Superior temporal gyrus (tissue), 1 donor: ENCODE results near the gene TSPOAP1.
"Not testable (repeated sequence)": the region's sequence is repeated elsewhere in the genome, so short reads cannot be mapped to it uniquely, and the experiment has no call there.

ENCODE experiments used
- DNase-seq: peaks from one replicate; pipeline ENCODE4 v3.0.0-alpha.2; 2016; ENCODE audit errors: extremely low spot score

The TSPOAP1 gene

GRCh38 chr17:58341136-58341860 is 12.7 kb upstream of the TSPOAP1 start:
- not testable (repeated sequence) for DNase-seq

GRCh38 chr17:58340405-58340876 is 11.8 kb upstream of the TSPOAP1 start:
- no peak for DNase-seq

- no peak for DNase-seq
Observed at GRCh38 chr17:58339755-58340404, 11.3 kb upstream of the TSPOAP1 start.

- no peak for DNase-seq
Observed at GRCh38 chr17:58338841-58339754, 10.5 kb upstream of the TSPOAP1 start.

- DNase-seq: no peak
Observed at GRCh38 chr17:58338454-58338840, 9.9 kb upstream of the TSPOAP1 start.

GRCh38 chr17:58337600-58338453 is 9.2 kb upstream of the TSPOAP1 start:
- no peak for DNase-seq

GRCh38 chr17:58337210-58337599 is 8.6 kb upstream of the TSPOAP1 start:
- DNase-seq: no peak

GRCh38 chr17:58336456-58337209 is 8.0 kb upstream of the TSPOAP1 start:
- DNase-seq: no peak

- DNase-seq: no peak
Observed at GRCh38 chr17:58335779-58336455, 7.3 kb upstream of the TSPOAP1 start.

GRCh38 chr17:58335061-58335731 is 6.6 kb upstream of the TSPOAP1 start:
- no peak for DNase-seq

GRCh38 chr17:58334661-58335060 is 6.1 kb upstream of the TSPOAP1 start:
- no peak for DNase-seq

- no peak for DNase-seq
Observed at GRCh38 chr17:58334256-58334655, 5.7 kb upstream of the TSPOAP1 start.

- DNase-seq: no peak
Observed at GRCh38 chr17:58333736-58334207, 5.2 kb upstream of the TSPOAP1 start.

- no peak for DNase-seq
Observed at GRCh38 chr17:58332778-58333735, 4.5 kb upstream of the TSPOAP1 start.

GRCh38 chr17:58331815-58332777 is 3.5 kb upstream of the TSPOAP1 start:
- no peak for DNase-seq

GRCh38 chr17:58330997-58331814 is 2.6 kb upstream of the TSPOAP1 start:
- DNase-seq: no peak
